H1 (cell line): ENCODE measurements around the gene DACH2. TPM values are rescaled to one million over a fixed set of nuclear protein-coding genes. Genes with fewer than 3 reads are reported as not detected.

Source experiments
- CTCF ChIA-PET: fragments of 300-600 bp; sonication (Branson Sonifier 250); formaldehyde crosslinking; loops from one replicate; lab custom pipeline; 2021; ENCODE audit not compliant: partially characterized antibody; lab: Charles Lee
- POLR2A ChIA-PET: fragments of 300-600 bp; sonication (Branson Sonifier 250); formaldehyde crosslinking; loops from one replicate; lab custom pipeline; 2021; ENCODE audit warnings: inconsistent platforms; ENCODE audit not compliant: partially characterized antibody; lab: Charles Lee
- DNase-seq, 2 experiments: peaks; one replicate each; pipeline versions ENCODE4 v3.0.0 to v3.0.0-alpha.2; 2010 to 2022; ENCODE audit warnings: low spot score in 2 of 2, low read depth in 1 of 2, mixed read lengths in 1 of 2
- FAIRE-seq: peaks from 2 replicates; lab custom pipeline; 2011; peaks lifted over from hg19 to GRCh38; lab: Jason Lieb, UNC
- H2AFZ ChIP-seq: 2 replicates; pipeline ENCODE4 v1.8.1; 2012; ENCODE audit warnings: low read length, inconsistent platforms
- H2AK5ac ChIP-seq: 2 replicates; pipeline ENCODE4 v1.6.1; 2013; ENCODE audit warnings: low read depth, low read length
- H2BK120ac ChIP-seq: replicated peaks from 2 replicates; pipeline ENCODE3; 2013; ENCODE audit warnings: low read depth, low read length, inconsistent platforms
- H2BK12ac ChIP-seq: 2 replicates; pipeline ENCODE4 v1.6.1; 2013; ENCODE audit warnings: low read depth, low read length
- H2BK15ac ChIP-seq: 2 replicates; pipeline ENCODE4 v1.6.1; 2013; ENCODE audit warnings: low read length
- H2BK20ac ChIP-seq: 2 replicates; pipeline ENCODE4 v1.6.1; 2013; ENCODE audit warnings: low read length
- H2BK5ac ChIP-seq: 2 replicates; pipeline ENCODE4 v1.6.1; 2013; ENCODE audit warnings: low read depth, low read length
- H3K14ac ChIP-seq: 2 replicates; pipeline ENCODE4 v1.6.1; 2013; ENCODE audit warnings: inconsistent platforms; ENCODE audit not compliant: insufficient read length
- H3K18ac ChIP-seq: 2 replicates; pipeline ENCODE4 v1.6.1; 2013; ENCODE audit warnings: low read length; ENCODE audit errors: extremely low read depth
- H3K23ac ChIP-seq: 2 replicates; pipeline ENCODE4 v1.6.1; 2013; ENCODE audit warnings: inconsistent platforms; ENCODE audit not compliant: insufficient read length
- H3K23me2 ChIP-seq: 2 replicates; pipeline ENCODE4 v1.6.1; 2013; ENCODE audit warnings: low read depth, low read length
- H3K27ac ChIP-seq: 2 replicates; pipeline ENCODE4 v1.6.1; 2011; ENCODE audit warnings: low read depth, low read length, inconsistent platforms
- H3K27me3 ChIP-seq, 4 experiments: replicated peaks in 1 of 4; 1 replicate in 1 of 4; 2 replicates in 3 of 4; pipeline versions ENCODE4 v1.6.1 to v1.8.1; 2011 to 2013; ENCODE audit warnings: low read length in 3 of 4, mild to moderate bottlenecking in 3 of 4, inconsistent platforms in 2 of 4, mixed read lengths in 2 of 4, moderate library complexity in 1 of 4; ENCODE audit not compliant: control insufficient read depth in 3 of 4, insufficient read depth in 3 of 4; ENCODE audit errors: extremely low read depth in 1 of 4
- H3K36me3 ChIP-seq, 4 experiments: 2 replicates each; pipeline versions ENCODE4 v1.6.1 to v1.8.1; 2011 to 2013; ENCODE audit warnings: mild to moderate bottlenecking in 4 of 4, low read length in 3 of 4, moderate library complexity in 2 of 4, control low read depth in 1 of 4, inconsistent platforms in 1 of 4; ENCODE audit not compliant: insufficient read depth in 4 of 4, control insufficient read depth in 2 of 4
- H3K4ac ChIP-seq: replicated peaks from 2 replicates; pipeline ENCODE3; 2013; ENCODE audit warnings: low read length, low read depth, mixed read lengths, inconsistent platforms; ENCODE audit not compliant: insufficient read length
- H3K4me1 ChIP-seq, 4 experiments: replicated peaks in 1 of 4; 1 replicate in 1 of 4; 2 replicates in 3 of 4; pipeline versions ENCODE4 v1.6.1 to v1.8.1; 2011 to 2013; ENCODE audit warnings: low read length in 3 of 4, inconsistent platforms in 2 of 4, mixed read lengths in 1 of 4; ENCODE audit not compliant: insufficient read depth in 4 of 4, control insufficient read depth in 3 of 4
- H3K4me2 ChIP-seq, 2 experiments: 2 replicates each; pipeline versions ENCODE4 v1.6.1 to v1.8.1; 2011 to 2013; ENCODE audit warnings: low read depth in 2 of 2, low read length in 2 of 2, control low read depth in 1 of 2, inconsistent platforms in 1 of 2, mild to moderate bottlenecking in 1 of 2; ENCODE audit not compliant: insufficient read depth in 1 of 2
- H3K4me3 ChIP-seq, 4 experiments: fragments of 200-600, 300-600 bp in 1 of 4; sonication (generic), shearing (Covaris generic), sonication (Bioruptor Twin) in 1 of 4; 2 replicates each; pipeline versions ENCODE4 v1.5.1 to v1.8.1; 2011 to 2016; ENCODE audit warnings: low read length in 4 of 4, low read depth in 3 of 4, control low read depth in 2 of 4, inconsistent platforms in 2 of 4, mild to moderate bottlenecking in 2 of 4, mixed read lengths in 1 of 4, moderate library complexity in 1 of 4; ENCODE audit not compliant: insufficient read depth in 2 of 4; ENCODE audit errors: extremely low read depth in 1 of 4
- H3K56ac ChIP-seq: replicated peaks from 2 replicates; pipeline ENCODE3; 2013; ENCODE audit warnings: low read depth, mild to moderate bottlenecking, mixed read lengths, low read length, inconsistent platforms; ENCODE audit not compliant: insufficient read length
- H3K79me1 ChIP-seq: 2 replicates; pipeline ENCODE4 v1.6.1; 2013; ENCODE audit warnings: low read depth, low read length, control low read depth
- H3K79me2 ChIP-seq, 2 experiments: 2 replicates each; pipeline versions ENCODE4 v1.6.1 to v1.8.1; 2012 to 2013; ENCODE audit warnings: low read length in 2 of 2, mild to moderate bottlenecking in 2 of 2, inconsistent platforms in 1 of 2; ENCODE audit not compliant: insufficient read depth in 2 of 2, control insufficient read depth in 1 of 2
- H3K9ac ChIP-seq, 4 experiments: replicated peaks in 1 of 4; 1 replicate in 1 of 4; 2 replicates in 3 of 4; pipeline versions ENCODE4 v1.6.1 to v1.8.1; 2011 to 2013; ENCODE audit warnings: low read depth in 3 of 4, low read length in 3 of 4, control low read depth in 2 of 4, mild to moderate bottlenecking in 2 of 4, moderate library complexity in 2 of 4, inconsistent platforms in 1 of 4; ENCODE audit errors: extremely low read depth in 1 of 4
- H3K9me3 ChIP-seq, 2 experiments: 2 replicates each; pipeline versions ENCODE4 v1.6.1 to v1.8.1; 2012 to 2013; ENCODE audit warnings: mild to moderate bottlenecking in 2 of 2, moderate library complexity in 2 of 2, control low read depth in 1 of 2, inconsistent platforms in 1 of 2, low read depth in 1 of 2, low read length in 1 of 2, mixed read lengths in 1 of 2; ENCODE audit not compliant: insufficient read depth in 2 of 2
- H4K20me1 ChIP-seq, 2 experiments: replicated peaks in 1 of 2; 2 replicates each; pipeline versions ENCODE3 to v1.8.1; 2011 to 2013; ENCODE audit warnings: inconsistent platforms in 2 of 2, low read length in 2 of 2, mild to moderate bottlenecking in 1 of 2; ENCODE audit not compliant: insufficient read depth in 2 of 2, control insufficient read depth in 1 of 2
- H4K5ac ChIP-seq: 2 replicates; pipeline ENCODE4 v1.6.1; 2013; ENCODE audit warnings: low read length, low read depth, mixed read lengths, inconsistent platforms; ENCODE audit not compliant: insufficient read length
- H4K8ac ChIP-seq: 2 replicates; pipeline ENCODE4 v1.8.0; 2013; ENCODE audit warnings: mild to moderate bottlenecking, moderate library complexity, low read length, inconsistent platforms; ENCODE audit not compliant: insufficient read depth; ENCODE audit errors: extremely low read depth
- H4K91ac ChIP-seq: replicated peaks from 2 replicates; pipeline ENCODE3; 2013; ENCODE audit warnings: low read length, mixed read lengths, inconsistent platforms; ENCODE audit not compliant: insufficient read length
- EZH2 ChIP-seq: fragments of 200-600 bp; sonication (generic); IDR thresholded peaks from 2 replicates; pipeline ENCODE4 v1.7.1; 2012; ENCODE audit warnings: low read depth, mild to moderate bottlenecking, moderate library complexity, low read length, inconsistent platforms; ENCODE audit not compliant: severe bottlenecking
- KDM5A ChIP-seq: fragments of 200-600 bp; IDR thresholded peaks from 2 replicates; pipeline ENCODE4 v1.7.1; 2012; ENCODE audit warnings: mild to moderate bottlenecking, low read length, inconsistent platforms, mixed read lengths
- WGBS, 2 experiments: shearing (Covaris generic) in 1 of 2; methylation state at CpG; one replicate each; pipeline versions ENCODE4 v1.1.6 to v1.1.7; 2013 to 2015; ENCODE audit warnings: low lambda C conversion rate in 2 of 2, mixed read lengths in 2 of 2, inconsistent platforms in 1 of 2, low coverage in 1 of 2, missing lambda C conversion rate in 1 of 2; ENCODE audit not compliant: insufficient replicate concordance in 2 of 2, insufficient coverage in 1 of 2, insufficient read length in 1 of 2; ENCODE audit errors: extremely low coverage in 1 of 2, missing lambda C conversion rate in 1 of 2; 5-methylcytosine and 5-hydroxymethylcytosine counted together
- polyA plus RNA-seq, 7 experiments: library from polyadenylated mRNA; depleted of rRNA in 3 of 7; stranded (reverse) in 5 of 7; unstranded in 2 of 7; fragments of >200 nt in 5 of 7; fragments of 200-250 nt in 2 of 7; gene quantifications; 1 replicate in 5 of 7; 2 replicates in 1 of 7; 4 replicates in 1 of 7; pipeline versions ENCODE4 v1.2.1 to v1.2.3, GENCODE V29; 2011 to 2013; ENCODE audit warnings: missing spikeins in 2 of 7, mixed read lengths in 2 of 7
- total RNA-seq: library from RNA; stranded (reverse); fragmentation: NEBNext Ultra II Directional; extraction: Animal tissue kit (Norgen Biotek cat#: 25700); gene quantifications from 2 replicates; pipeline ENCODE4 v1.2.1, GENCODE V29; 2021

DACH2 gene
- total and polyA plus RNA-seq, 2 of the 8 experiments (the other 6 are each of a cell fraction or from before 2014, with no cell fraction given) = 1.0 to 1.8 TPM

GRCh38 chrX:86149119-86149518 is 868 bp downstream of the DACH2 start:
- Histone ChIP-seq H2AK5ac (no peak overlapping the region), H3K4ac (no peak overlapping the region), H3K23me2 (peaks cover 9% of the 10 kb centered on the region; the same call in 1 of the 2 replicates), H3K79me1 (no peaks in the 10 kb centered on the region), H3K9ac (peak overlapping the region in 1 of 4 experiments; percentile 44; a peak in 1 of 7 replicates), H3K4me3 (peak overlapping the region; percentile 41 to 71 (median 62)), H3K14ac (no peak overlapping the region), H3K56ac (no peak overlapping the region), H2BK15ac (no peak overlapping the region), H2BK5ac (no peak overlapping the region), H4K20me1 (peaks cover 0 to 2% of the 10 kb centered on the region in 2 experiments), H3K4me1 (no peaks in the 10 kb centered on the region; a peak in 2 of 7 replicates), H3K27me3 (peaks cover 3 to 32% (median 22%) of the 10 kb centered on the region in 4 experiments; a peak in 6 of 7 replicates), H2BK20ac (no peak overlapping the region), H4K8ac (no peak overlapping the region), H3K79me2 (no peaks in the 10 kb centered on the region), H2AFZ (peak overlapping the region; percentile 81), H3K4me2 (peak overlapping the region; percentile 76 to 98), H4K5ac (no peak overlapping the region), H3K18ac (no peak overlapping the region), H3K36me3 (no peaks in the 10 kb centered on the region), H3K27ac (no peak overlapping the region), H2BK120ac (no peak overlapping the region), H4K91ac (no peak overlapping the region), H2BK12ac (no peak overlapping the region), H3K9me3 (no peaks in the 10 kb centered on the region), H3K23ac (no peak overlapping the region)
- DNase-seq (no peak), FAIRE-seq (no peak)
- TF ChIP-seq KDM5A (no peak), EZH2 (peak; percentile 38)
- WGBS, 2 experiments = 5% methylated on average over 11 of the region's 11 CpGs; no CpG with 5 or more reads in 1 of the 2 experiments
- POLR2A ChIA-PET = no interaction called here
- CTCF ChIA-PET = interaction anchor here (0.8 to 3.3 kb wide), 2 partner anchors 22 to 303 kb away, joined by 4 to 12 read pairs; no protein-coding TSS in a partner anchor
